Ishikawa (cell line): Measurements from ENCODE around the gene DNAJC18.

Source experiments
- CEBPB ChIP-seq: IDR thresholded peaks from 2 replicates; pipeline ENCODE4 v1.6.1; 2012
- CREB1 ChIP-seq: IDR thresholded peaks from 2 replicates; pipeline ENCODE4 v1.6.1; 2012; ENCODE audit warnings: low read depth
- EGR1 ChIP-seq: IDR thresholded peaks from 2 replicates; pipeline ENCODE4 v1.6.1; 2012
- EP300 ChIP-seq: IDR thresholded peaks from 2 replicates; pipeline ENCODE4 v1.6.1; 2012; ENCODE audit warnings: borderline replicate concordance
- FOXM1 ChIP-seq: IDR thresholded peaks from 2 replicates; pipeline ENCODE4 v1.6.1; 2012; ENCODE audit warnings: low read depth, borderline replicate concordance
- NFIC ChIP-seq: IDR thresholded peaks from 2 replicates; pipeline ENCODE4 v1.6.1; 2012
- RAD21 ChIP-seq: IDR thresholded peaks from 2 replicates; pipeline ENCODE4 v1.6.1; 2012; ENCODE audit warnings: low read depth
- TAF1 ChIP-seq: IDR thresholded peaks from 2 replicates; pipeline ENCODE4 v1.6.1; 2012; ENCODE audit warnings: low read depth, mild to moderate bottlenecking
- TCF12 ChIP-seq: IDR thresholded peaks from 2 replicates; pipeline ENCODE4 v1.6.1; 2012; ENCODE audit warnings: low read depth
- TEAD4 ChIP-seq: IDR thresholded peaks from 2 replicates; pipeline ENCODE4 v1.6.1; 2012
- YY1 ChIP-seq: IDR thresholded peaks from 2 replicates; pipeline ENCODE4 v1.6.1; 2012; ENCODE audit warnings: low read depth
- ZBTB7A ChIP-seq: IDR thresholded peaks from 2 replicates; pipeline ENCODE4 v1.6.1; 2012; ENCODE audit warnings: low read depth
- TF ChIP-seq, protein P1 (sequence below): IDR thresholded peaks from 2 replicates; pipeline ENCODE4 v1.6.1; 2012
- TF ChIP-seq, protein P2 (sequence below): IDR thresholded peaks from 2 replicates; pipeline ENCODE4 v1.6.1; 2012
- TF ChIP-seq, protein P3 (sequence below): IDR thresholded peaks from 2 replicates; pipeline ENCODE4 v1.6.1; 2012; ENCODE audit warnings: low read depth, mild to moderate bottlenecking

The DNAJC18 gene

DNA sequence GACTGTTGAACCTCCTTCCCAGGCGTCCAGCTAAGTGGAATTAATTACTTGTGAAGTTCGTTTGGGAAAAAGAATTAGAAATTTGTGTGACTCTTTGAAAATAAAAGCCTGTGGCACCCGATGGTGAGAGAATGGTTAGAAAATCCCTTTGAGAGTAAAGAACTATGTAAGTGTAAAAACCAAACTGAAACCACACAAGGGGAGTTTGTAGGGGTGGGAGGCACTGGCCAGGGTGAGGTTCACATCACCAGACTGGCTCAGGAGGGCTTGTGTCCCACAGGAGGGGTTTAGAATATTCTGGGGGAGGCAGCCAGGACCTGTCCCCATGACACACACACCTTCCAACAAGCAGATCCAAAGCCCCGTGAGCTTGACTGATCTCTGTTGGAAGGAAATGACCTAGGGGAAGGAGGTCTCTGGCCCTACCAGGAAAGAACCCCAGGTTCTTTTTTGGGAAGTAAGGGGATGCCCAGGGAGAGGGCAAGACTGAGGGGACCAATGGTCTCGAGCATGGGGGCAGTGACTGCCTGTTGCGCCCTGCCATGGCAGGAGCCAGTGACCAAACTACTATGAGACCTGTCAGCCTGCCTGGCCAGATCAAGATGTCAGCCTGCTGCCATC is 39.7 kb downstream of the DNAJC18 start:
- TF ChIP-seq EGR1 (no peak), TAF1 (no peak), TCF12 (no peak), FOXM1 (no peak), CREB1 (no peak), CEBPB (no peak), YY1 (no peak)
- TF ChIP-seq, protein P1, sequence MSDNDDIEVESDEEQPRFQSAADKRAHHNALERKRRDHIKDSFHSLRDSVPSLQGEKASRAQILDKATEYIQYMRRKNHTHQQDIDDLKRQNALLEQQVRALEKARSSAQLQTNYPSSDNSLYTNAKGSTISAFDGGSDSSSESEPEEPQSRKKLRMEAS, result no peak
- TF ChIP-seq, protein P2, sequence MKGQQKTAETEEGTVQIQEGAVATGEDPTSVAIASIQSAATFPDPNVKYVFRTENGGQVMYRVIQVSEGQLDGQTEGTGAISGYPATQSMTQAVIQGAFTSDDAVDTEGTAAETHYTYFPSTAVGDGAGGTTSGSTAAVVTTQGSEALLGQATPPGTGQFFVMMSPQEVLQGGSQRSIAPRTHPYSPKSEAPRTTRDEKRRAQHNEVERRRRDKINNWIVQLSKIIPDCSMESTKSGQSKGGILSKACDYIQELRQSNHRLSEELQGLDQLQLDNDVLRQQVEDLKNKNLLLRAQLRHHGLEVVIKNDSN, result no peak
- TF ChIP-seq, protein P3, sequence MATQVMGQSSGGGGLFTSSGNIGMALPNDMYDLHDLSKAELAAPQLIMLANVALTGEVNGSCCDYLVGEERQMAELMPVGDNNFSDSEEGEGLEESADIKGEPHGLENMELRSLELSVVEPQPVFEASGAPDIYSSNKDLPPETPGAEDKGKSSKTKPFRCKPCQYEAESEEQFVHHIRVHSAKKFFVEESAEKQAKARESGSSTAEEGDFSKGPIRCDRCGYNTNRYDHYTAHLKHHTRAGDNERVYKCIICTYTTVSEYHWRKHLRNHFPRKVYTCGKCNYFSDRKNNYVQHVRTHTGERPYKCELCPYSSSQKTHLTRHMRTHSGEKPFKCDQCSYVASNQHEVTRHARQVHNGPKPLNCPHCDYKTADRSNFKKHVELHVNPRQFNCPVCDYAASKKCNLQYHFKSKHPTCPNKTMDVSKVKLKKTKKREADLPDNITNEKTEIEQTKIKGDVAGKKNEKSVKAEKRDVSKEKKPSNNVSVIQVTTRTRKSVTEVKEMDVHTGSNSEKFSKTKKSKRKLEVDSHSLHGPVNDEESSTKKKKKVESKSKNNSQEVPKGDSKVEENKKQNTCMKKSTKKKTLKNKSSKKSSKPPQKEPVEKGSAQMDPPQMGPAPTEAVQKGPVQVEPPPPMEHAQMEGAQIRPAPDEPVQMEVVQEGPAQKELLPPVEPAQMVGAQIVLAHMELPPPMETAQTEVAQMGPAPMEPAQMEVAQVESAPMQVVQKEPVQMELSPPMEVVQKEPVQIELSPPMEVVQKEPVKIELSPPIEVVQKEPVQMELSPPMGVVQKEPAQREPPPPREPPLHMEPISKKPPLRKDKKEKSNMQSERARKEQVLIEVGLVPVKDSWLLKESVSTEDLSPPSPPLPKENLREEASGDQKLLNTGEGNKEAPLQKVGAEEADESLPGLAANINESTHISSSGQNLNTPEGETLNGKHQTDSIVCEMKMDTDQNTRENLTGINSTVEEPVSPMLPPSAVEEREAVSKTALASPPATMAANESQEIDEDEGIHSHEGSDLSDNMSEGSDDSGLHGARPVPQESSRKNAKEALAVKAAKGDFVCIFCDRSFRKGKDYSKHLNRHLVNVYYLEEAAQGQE, result no peak

DNA sequence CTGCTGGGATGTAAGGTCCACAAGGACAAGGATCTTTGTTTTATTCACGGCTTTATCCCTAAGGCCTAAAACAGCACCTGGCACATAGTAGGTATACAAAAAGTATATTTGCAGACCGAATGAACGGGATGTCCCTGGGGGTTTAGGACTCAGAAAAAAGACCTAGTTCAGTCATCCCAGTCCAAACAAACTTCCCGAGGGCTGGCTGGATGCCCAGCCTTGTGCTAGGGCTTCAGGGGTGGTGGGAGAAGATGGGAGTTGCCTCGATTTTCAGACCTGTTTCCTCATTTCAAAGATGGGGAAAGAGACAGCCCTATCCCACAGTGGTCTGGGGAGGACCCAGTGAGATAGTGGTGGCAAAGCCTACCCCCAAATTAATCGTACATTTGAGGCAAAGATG is 41.4 kb downstream of the DNAJC18 start:
- TF ChIP-seq TCF12 (no peak), ZBTB7A (no peak), FOXM1 (no peak), TAF1 (no peak), NFIC (no peak), YY1 (no peak), TEAD4 (no peak), EGR1 (no peak), RAD21 (no peak), EP300 (no peak), CREB1 (no peak)
- TF ChIP-seq, protein P3, result no peak
- TF ChIP-seq, protein P2, result no peak
- TF ChIP-seq, protein P1, result no peak

DNA sequence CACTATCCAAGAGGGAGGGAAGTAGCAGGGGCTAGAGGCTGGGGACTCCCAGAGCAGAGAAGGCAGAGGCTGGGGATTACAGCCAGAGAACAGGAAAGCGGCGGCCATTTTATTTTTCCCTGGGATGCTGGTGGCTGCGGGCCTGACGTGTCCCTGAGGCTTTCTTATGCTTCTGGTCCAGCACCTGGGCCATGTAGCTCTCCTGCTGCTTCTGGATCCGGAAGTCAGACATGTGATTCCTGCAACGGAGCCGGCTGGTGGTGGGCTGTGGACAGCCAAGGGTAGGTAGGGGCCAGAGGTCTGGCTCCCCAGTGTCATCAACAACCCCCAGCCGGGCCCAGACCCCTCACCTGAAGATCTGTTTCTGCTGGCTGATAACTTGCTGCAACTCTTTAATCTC is 42.6 kb downstream of the DNAJC18 start:
- TF ChIP-seq CREB1 (no peak), RAD21 (no peak), YY1 (no peak), ZBTB7A (no peak), FOXM1 (no peak), CEBPB (no peak), TCF12 (no peak), EGR1 (no peak), TEAD4 (no peak), NFIC (no peak), EP300 (no peak), TAF1 (no peak)
- TF ChIP-seq, protein P2, result no peak
- TF ChIP-seq, protein P3, result no peak
- TF ChIP-seq, protein P1, result no peak
